Measurements from ENCODE around the gene SLC15A1.

SLC15A1 gene

GRCh38 chr13:98653463-98653985 lies 98.9 kb downstream of the SLC15A1 start:
- no peak overlapping the region for H2BK12ac ChIP-seq (ENCODE audit: low read length)
- WGBS, 2 donors (ENCODE audit: extremely low coverage in 2 of 2, insufficient read length in 2 of 2, insufficient replicate concordance in 1 of 2) = no CpG with 5 or more reads among the region's 9 CpGs
- no peak overlapping the region for H2AFZ ChIP-seq (ENCODE audit: low read length)
- no peak overlapping the region for H3K27ac ChIP-seq (replicated peaks; ENCODE audit: low read length)
- no peak overlapping the region for H2BK120ac ChIP-seq (ENCODE audit: low read depth, low read length)
- H3K4me2 ChIP-seq (ENCODE audit: insufficient read depth, low read length, poor library complexity, severe bottlenecking) = no peak overlapping the region
- no peak overlapping the region for H3K18ac ChIP-seq (ENCODE audit: low read length)
- no peak overlapping the region for H3K9ac ChIP-seq (ENCODE audit: low read depth, low read length, poor library complexity)
- H3K36me3 ChIP-seq (replicated peaks in 1 of 2; ENCODE audit: control insufficient read depth in 2 of 2, insufficient read depth in 2 of 2, low read length in 2 of 2) = no peaks in the 10 kb centered on the region
- H4K91ac ChIP-seq (ENCODE audit: low read depth, low read length, poor library complexity) = no peak overlapping the region
- no peak overlapping the region for H2BK5ac ChIP-seq (ENCODE audit: low read length)
- no peak overlapping the region for H3K14ac ChIP-seq (ENCODE audit: low read length)
- no peak overlapping the region for H3K4ac ChIP-seq (ENCODE audit: low read length)
- H3K4me1 ChIP-seq (ENCODE audit: control insufficient read depth in 2 of 2, insufficient read depth in 1 of 2, low read depth in 1 of 2, low read length in 2 of 2) = no peaks in the 10 kb centered on the region
- peak; percentile 68 for DNase-seq (ENCODE audit: low spot score)
- H3K27me3 ChIP-seq (ENCODE audit: control insufficient read depth in 3 of 3, insufficient read depth in 3 of 3, low read depth in 1 of 3, low read length in 3 of 3) = peaks cover 0 to 5% (median 0%) of the 10 kb centered on the region in 3 experiments
- H3K23ac ChIP-seq (ENCODE audit: low read depth, low read length, poor library complexity) = no peak overlapping the region
- H3K4me3 ChIP-seq (ENCODE audit: low read length in 2 of 2) = no peak overlapping the region
- no peak overlapping the region for H2BK15ac ChIP-seq (ENCODE audit: low read length)
- H4K8ac ChIP-seq (ENCODE audit: low read depth, low read length) = no peak overlapping the region
- peaks cover 0 to 1% of the 10 kb centered on the region in 2 donors for H3K9me3 ChIP-seq (replicated peaks in 1 of 2; ENCODE audit: control insufficient read depth in 2 of 2, insufficient read depth in 1 of 2, low read depth in 1 of 2, low read length in 2 of 2)
- no peak overlapping the region for H2AK5ac ChIP-seq (ENCODE audit: low read depth, low read length)
- no peaks in the 10 kb centered on the region for H3K79me1 ChIP-seq (ENCODE audit: low read depth, low read length)

DNA sequence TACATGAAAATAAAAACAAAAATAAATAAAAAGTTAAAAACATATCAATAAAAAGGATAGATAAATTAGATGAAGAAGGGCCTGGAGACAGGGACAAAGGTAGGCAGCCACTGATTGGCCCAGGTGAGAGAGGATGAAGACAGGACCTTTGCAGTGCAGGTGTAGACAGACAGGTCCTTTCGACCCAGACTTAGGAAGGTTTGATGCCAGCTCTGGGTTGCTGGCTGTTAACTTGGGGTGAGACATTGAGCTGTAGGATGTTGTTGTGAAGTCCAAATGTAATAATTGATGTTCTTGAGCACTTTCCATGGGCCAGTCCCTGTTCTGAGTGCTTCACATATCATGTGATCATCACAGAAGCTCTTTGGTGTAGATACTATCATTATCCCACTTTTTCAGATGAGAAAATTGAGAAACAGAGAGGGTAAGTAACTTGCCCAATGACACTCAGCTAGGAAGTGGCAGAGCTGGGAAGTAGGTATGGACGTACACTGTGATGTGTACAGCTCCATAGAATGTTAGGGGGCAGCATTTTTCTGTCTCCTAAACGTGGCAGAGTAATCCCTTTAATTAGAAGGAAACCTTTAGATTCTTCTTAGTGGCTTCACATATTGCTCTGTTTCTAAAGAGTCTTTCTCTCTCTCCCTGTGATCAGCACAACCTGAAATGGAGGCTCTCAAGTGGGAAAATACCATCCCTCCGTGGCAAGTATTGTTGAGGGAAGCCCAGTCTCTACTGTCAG lies 99.6 kb downstream of the SLC15A1 start:
- H2BK15ac ChIP-seq (ENCODE audit: low read length) = no peak overlapping the region
- no peak overlapping the region for H3K4me3 ChIP-seq (ENCODE audit: low read length in 2 of 2)
- H4K8ac ChIP-seq (ENCODE audit: low read depth, low read length) = no peak overlapping the region
- no CpG with 5 or more reads among the region's 4 CpGs for WGBS, 2 donors (ENCODE audit: extremely low coverage in 2 of 2, insufficient read length in 2 of 2, insufficient replicate concordance in 1 of 2)
- H3K36me3 ChIP-seq (replicated peaks in 1 of 2; ENCODE audit: control insufficient read depth in 2 of 2, insufficient read depth in 2 of 2, low read length in 2 of 2) = no peaks in the 10 kb centered on the region
- H3K4me1 ChIP-seq (ENCODE audit: control insufficient read depth in 2 of 2, insufficient read depth in 1 of 2, low read depth in 1 of 2, low read length in 2 of 2) = no peaks in the 10 kb centered on the region
- H3K18ac ChIP-seq (ENCODE audit: low read length) = no peak overlapping the region
- no peak overlapping the region for H2AK5ac ChIP-seq (ENCODE audit: low read depth, low read length)
- H2BK12ac ChIP-seq (ENCODE audit: low read length) = no peak overlapping the region
- H3K14ac ChIP-seq (ENCODE audit: low read length) = no peak overlapping the region
- no peaks in the 10 kb centered on the region for H3K79me1 ChIP-seq (ENCODE audit: low read depth, low read length)
- no peak for DNase-seq (ENCODE audit: low spot score)
- no peak overlapping the region for H3K4ac ChIP-seq (ENCODE audit: low read length)
- H4K91ac ChIP-seq (ENCODE audit: low read depth, low read length, poor library complexity) = no peak overlapping the region
- H3K9ac ChIP-seq (ENCODE audit: low read depth, low read length, poor library complexity) = no peak overlapping the region
- no peaks in the 10 kb centered on the region for H3K9me3 ChIP-seq (replicated peaks in 1 of 2; ENCODE audit: control insufficient read depth in 2 of 2, insufficient read depth in 1 of 2, low read depth in 1 of 2, low read length in 2 of 2)
- H2BK120ac ChIP-seq (ENCODE audit: low read depth, low read length) = no peak overlapping the region
- no peak overlapping the region for H2AFZ ChIP-seq (ENCODE audit: low read length)
- H3K23ac ChIP-seq (ENCODE audit: low read depth, low read length, poor library complexity) = no peak overlapping the region
- peaks cover 0 to 5% (median 0%) of the 10 kb centered on the region in 3 experiments for H3K27me3 ChIP-seq (ENCODE audit: control insufficient read depth in 3 of 3, insufficient read depth in 3 of 3, low read depth in 1 of 3, low read length in 3 of 3)
- no peak overlapping the region for H3K27ac ChIP-seq (replicated peaks; ENCODE audit: low read length)
- no peak overlapping the region for H2BK5ac ChIP-seq (ENCODE audit: low read length)
- H3K4me2 ChIP-seq (ENCODE audit: insufficient read depth, low read length, poor library complexity, severe bottlenecking) = no peak overlapping the region

GRCh38 chr13:98652276-98652675 lies 100.2 kb downstream of the SLC15A1 start:
- no peak overlapping the region for H2BK15ac ChIP-seq (ENCODE audit: low read length)
- no peak overlapping the region for H2BK5ac ChIP-seq (ENCODE audit: low read length)
- no peak overlapping the region for H3K9ac ChIP-seq (ENCODE audit: low read depth, low read length, poor library complexity)
- no peak overlapping the region for H4K8ac ChIP-seq (ENCODE audit: low read depth, low read length)
- H2BK12ac ChIP-seq (ENCODE audit: low read length) = no peak overlapping the region
- H2AFZ ChIP-seq (ENCODE audit: low read length) = no peak overlapping the region
- H3K9me3 ChIP-seq (replicated peaks in 1 of 2; ENCODE audit: control insufficient read depth in 2 of 2, insufficient read depth in 1 of 2, low read depth in 1 of 2, low read length in 2 of 2) = no peaks in the 10 kb centered on the region
- H3K4me1 ChIP-seq (ENCODE audit: control insufficient read depth in 2 of 2, insufficient read depth in 1 of 2, low read depth in 1 of 2, low read length in 2 of 2) = no peaks in the 10 kb centered on the region
- no CpG with 5 or more reads among the region's 2 CpGs for WGBS, 2 donors (ENCODE audit: extremely low coverage in 2 of 2, insufficient read length in 2 of 2, insufficient replicate concordance in 1 of 2)
- peaks cover 0 to 5% (median 0%) of the 10 kb centered on the region in 3 experiments for H3K27me3 ChIP-seq (ENCODE audit: control insufficient read depth in 3 of 3, insufficient read depth in 3 of 3, low read depth in 1 of 3, low read length in 3 of 3)
- H3K4me3 ChIP-seq (ENCODE audit: low read length in 2 of 2) = no peak overlapping the region
- no peak overlapping the region for H3K23ac ChIP-seq (ENCODE audit: low read depth, low read length, poor library complexity)
- no peak overlapping the region for H4K91ac ChIP-seq (ENCODE audit: low read depth, low read length, poor library complexity)
- H3K36me3 ChIP-seq (replicated peaks in 1 of 2; ENCODE audit: control insufficient read depth in 2 of 2, insufficient read depth in 2 of 2, low read length in 2 of 2) = no peaks in the 10 kb centered on the region
- no peak overlapping the region for H3K4me2 ChIP-seq (ENCODE audit: insufficient read depth, low read length, poor library complexity, severe bottlenecking)
- no peak overlapping the region for H2BK120ac ChIP-seq (ENCODE audit: low read depth, low read length)
- no peak for DNase-seq (ENCODE audit: low spot score)
- H3K79me1 ChIP-seq (ENCODE audit: low read depth, low read length) = no peaks in the 10 kb centered on the region
- no peak overlapping the region for H3K27ac ChIP-seq (replicated peaks; ENCODE audit: low read length)
- no peak overlapping the region for H3K4ac ChIP-seq (ENCODE audit: low read length)
- H3K14ac ChIP-seq (ENCODE audit: low read length) = no peak overlapping the region
- H2AK5ac ChIP-seq (ENCODE audit: low read depth, low read length) = no peak overlapping the region
- H3K18ac ChIP-seq (ENCODE audit: low read length) = no peak overlapping the region

DNA sequence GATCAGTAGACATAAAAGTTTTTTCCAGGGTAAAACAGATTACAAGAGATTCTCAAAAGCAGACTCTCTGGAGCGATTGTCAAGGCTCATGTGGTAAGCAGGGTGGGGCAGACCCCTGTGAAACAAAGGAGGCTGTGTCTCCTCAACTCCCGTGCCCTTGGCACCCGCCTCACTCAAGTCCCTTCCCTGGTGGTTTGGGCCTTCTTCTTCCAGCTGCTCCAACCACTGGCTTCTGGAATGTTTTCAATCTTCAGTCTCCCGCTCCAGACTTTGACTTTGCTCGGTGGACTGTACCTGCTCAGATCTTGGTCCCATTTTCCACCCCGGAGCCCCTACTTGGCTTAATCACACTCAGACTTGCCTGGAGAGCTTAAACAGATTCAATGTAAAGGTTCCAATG lies 100.7 kb downstream of the SLC15A1 start:
- Histone ChIP-seq H2AK5ac (ENCODE audit: low read depth, low read length) (no peak overlapping the region), H3K4me1 (ENCODE audit: control insufficient read depth in 2 of 2, insufficient read depth in 1 of 2, low read depth in 1 of 2, low read length in 2 of 2) (no peaks in the 10 kb centered on the region), H2BK5ac (ENCODE audit: low read length) (no peak overlapping the region), H3K18ac (ENCODE audit: low read length) (no peak overlapping the region), H3K23ac (ENCODE audit: low read depth, low read length, poor library complexity) (no peak overlapping the region), H2BK120ac (ENCODE audit: low read depth, low read length) (no peak overlapping the region), H3K79me1 (ENCODE audit: low read depth, low read length) (no peaks in the 10 kb centered on the region), H3K9ac (ENCODE audit: low read depth, low read length, poor library complexity) (no peak overlapping the region), H2BK12ac (ENCODE audit: low read length) (no peak overlapping the region), H3K4ac (ENCODE audit: low read length) (no peak overlapping the region), H2BK15ac (ENCODE audit: low read length) (no peak overlapping the region), H3K4me3 (ENCODE audit: low read length in 2 of 2) (no peak overlapping the region), H4K91ac (ENCODE audit: low read depth, low read length, poor library complexity) (no peak overlapping the region), H3K27me3 (ENCODE audit: control insufficient read depth in 3 of 3, insufficient read depth in 3 of 3, low read depth in 1 of 3, low read length in 3 of 3) (peaks cover 0 to 5% (median 0%) of the 10 kb centered on the region in 3 experiments), H3K4me2 (ENCODE audit: insufficient read depth, low read length, poor library complexity, severe bottlenecking) (no peak overlapping the region), H3K36me3 (replicated peaks in 1 of 2; ENCODE audit: control insufficient read depth in 2 of 2, insufficient read depth in 2 of 2, low read length in 2 of 2) (no peaks in the 10 kb centered on the region), H3K14ac (ENCODE audit: low read length) (no peak overlapping the region), H3K27ac (replicated peaks; ENCODE audit: low read length) (no peak overlapping the region), H4K8ac (ENCODE audit: low read depth, low read length) (no peak overlapping the region), H2AFZ (ENCODE audit: low read length) (no peak overlapping the region), H3K9me3 (replicated peaks in 1 of 2; ENCODE audit: control insufficient read depth in 2 of 2, insufficient read depth in 1 of 2, low read depth in 1 of 2, low read length in 2 of 2) (no peaks in the 10 kb centered on the region)
- no CpG with 5 or more reads among the region's 6 CpGs for WGBS, 2 donors (ENCODE audit: extremely low coverage in 2 of 2, insufficient read length in 2 of 2, insufficient replicate concordance in 1 of 2)
- DNase-seq (ENCODE audit: low spot score) = no peak
